ENCODE data around the gene DTNBP1. TPM values are rescaled to one million over a fixed set of nuclear protein-coding genes. Genes with fewer than 3 reads are reported as not detected.

The DTNBP1 gene
- total and polyA plus RNA-seq, 2 of the 8 experiments (the other 6 are each of a cell fraction or from before 2014, with no cell fraction given) = 13.5 to 22.1 TPM

GRCh38 chr6:15677822-15678221 is 15.0 kb upstream of the DTNBP1 start:
- FAIRE-seq (no peak), DNase-seq (ENCODE audit: low read depth in 1 of 2, low spot score in 2 of 2) (no peak)
- CTCF ChIA-PET (ENCODE audit: partially characterized antibody) = interaction anchor here (0.7 to 1.5 kb wide), 7 partner anchors 15 to 833 kb away, joined by 3 to 5 read pairs (median 3); partner anchors contain the start of gene DTNBP1
- H3K56ac ChIP-seq (replicated peaks; ENCODE audit: insufficient read length, low read depth, low read length) = no peak overlapping the region
- peaks cover 0 to 8% (median 2%) of the 10 kb centered on the region in 4 experiments; a peak in 3 of 7 replicates for H3K4me1 ChIP-seq (replicated peaks in 1 of 4; ENCODE audit: control insufficient read depth in 3 of 4, insufficient read depth in 4 of 4, low read length in 3 of 4)
- no peak overlapping the region for H2AFZ ChIP-seq (ENCODE audit: low read length)
- H3K23me2 ChIP-seq (ENCODE audit: low read depth, low read length) = no peaks in the 10 kb centered on the region; the same call in 1 of the 2 replicates
- H4K20me1 ChIP-seq (replicated peaks in 1 of 2; ENCODE audit: control insufficient read depth in 1 of 2, insufficient read depth in 2 of 2, low read length in 2 of 2) = no peaks in the 10 kb centered on the region
- H3K36me3 ChIP-seq (ENCODE audit: control insufficient read depth in 2 of 4, insufficient read depth in 4 of 4, low read length in 3 of 4) = no peaks in the 10 kb centered on the region
- POLR2A ChIA-PET (ENCODE audit: partially characterized antibody) = no interaction called here
- no peaks in the 10 kb centered on the region for H3K9me3 ChIP-seq (ENCODE audit: insufficient read depth in 2 of 2, low read depth in 1 of 2, low read length in 1 of 2)
- no peak overlapping the region for H2BK12ac ChIP-seq (ENCODE audit: low read depth, low read length)
- H3K4me3 ChIP-seq (ENCODE audit: extremely low read depth in 1 of 4, insufficient read depth in 2 of 4, low read depth in 3 of 4, low read length in 4 of 4) = no peak overlapping the region
- H3K23ac ChIP-seq (ENCODE audit: insufficient read length) = no peak overlapping the region
- H2BK5ac ChIP-seq (ENCODE audit: low read depth, low read length) = no peak overlapping the region
- H4K91ac ChIP-seq (replicated peaks; ENCODE audit: insufficient read length, low read length) = no peak overlapping the region
- no peak overlapping the region for H3K9ac ChIP-seq (replicated peaks in 1 of 4; ENCODE audit: extremely low read depth in 1 of 4, low read depth in 3 of 4, low read length in 3 of 4)
- H2AK5ac ChIP-seq (ENCODE audit: low read depth, low read length) = no peak overlapping the region
- no peak overlapping the region for H3K14ac ChIP-seq (ENCODE audit: insufficient read length)
- H3K4me2 ChIP-seq (ENCODE audit: insufficient read depth in 1 of 2, low read depth in 2 of 2, low read length in 2 of 2) = no peak overlapping the region
- H2BK15ac ChIP-seq (ENCODE audit: low read length) = no peak overlapping the region
- H3K79me2 ChIP-seq (ENCODE audit: control insufficient read depth in 1 of 2, insufficient read depth in 2 of 2, low read length in 2 of 2) = no peaks in the 10 kb centered on the region
- TF ChIP-seq KDM4A (IDR thresholded peaks at IDR 0.05; ENCODE audit: low read depth, low read length, severe bottlenecking) (no peak), TEAD4 (IDR thresholded peaks at IDR 0.05; ENCODE audit: low read depth, low read length) (no peak), CHD1 (IDR thresholded peaks at IDR 0.05; ENCODE audit: low read depth, low read length) (no peak), GTF2F1 (IDR thresholded peaks at IDR 0.05; ENCODE audit: borderline replicate concordance, low read depth, low read length) (no peak), YY1 (IDR thresholded peaks at IDR 0.05; ENCODE audit: low read depth, low read length) (no peak), SRF (IDR thresholded peaks at IDR 0.05; ENCODE audit: low read depth, low read length) (no peak), EZH2 (IDR thresholded peaks at IDR 0.05; ENCODE audit: low read depth, low read length, severe bottlenecking) (no peak), TBP (IDR thresholded peaks at IDR 0.05; ENCODE audit: low read depth, low read length) (no peak)
- WGBS, 2 experiments (ENCODE audit: extremely low coverage in 1 of 2, insufficient coverage in 1 of 2, insufficient read length in 1 of 2, insufficient replicate concordance in 2 of 2, low coverage in 1 of 2, low lambda C conversion rate in 2 of 2, missing lambda C conversion rate in 1 of 2) = 85% methylated on average over 6 of the region's 6 CpGs; no CpG with 5 or more reads in 1 of the 2 experiments
- H3K4ac ChIP-seq (replicated peaks; ENCODE audit: insufficient read length, low read depth, low read length) = no peak overlapping the region
- H2BK20ac ChIP-seq (ENCODE audit: low read length) = no peak overlapping the region
- no peak overlapping the region for H3K18ac ChIP-seq (ENCODE audit: extremely low read depth, low read length)
- no peak overlapping the region for H4K8ac ChIP-seq (ENCODE audit: extremely low read depth, insufficient read depth, low read length)
- no peaks in the 10 kb centered on the region for H3K79me1 ChIP-seq (ENCODE audit: low read depth, low read length)
- H3K27ac ChIP-seq (ENCODE audit: low read depth, low read length) = no peak overlapping the region
- no peaks in the 10 kb centered on the region for H3K27me3 ChIP-seq (replicated peaks in 1 of 4; ENCODE audit: control insufficient read depth in 3 of 4, extremely low read depth in 1 of 4, insufficient read depth in 3 of 4, low read length in 3 of 4)
- H2BK120ac ChIP-seq (replicated peaks; ENCODE audit: low read depth, low read length) = no peak overlapping the region
- no peak overlapping the region for H4K5ac ChIP-seq (ENCODE audit: insufficient read length, low read depth, low read length)
